H1 (cell line): ENCODE measurements around the gene SLC15A3. TPM values are rescaled to one million over a fixed set of nuclear protein-coding genes. Genes with fewer than 3 reads are reported as not detected.

ENCODE experiments used
- CTCF ChIA-PET: fragments of 300-600 bp; sonication (Branson Sonifier 250); formaldehyde crosslinking; loops from one replicate; lab custom pipeline; 2021; ENCODE audit not compliant: partially characterized antibody; lab: Charles Lee
- POLR2A ChIA-PET: fragments of 300-600 bp; sonication (Branson Sonifier 250); formaldehyde crosslinking; loops from one replicate; lab custom pipeline; 2021; ENCODE audit warnings: inconsistent platforms; ENCODE audit not compliant: partially characterized antibody; lab: Charles Lee
- DNase-seq, 2 experiments: peaks; one replicate each; pipeline versions ENCODE4 v3.0.0 to v3.0.0-alpha.2; 2010 to 2022; ENCODE audit warnings: low spot score in 2 of 2, low read depth in 1 of 2, mixed read lengths in 1 of 2
- FAIRE-seq: peaks from 2 replicates; lab custom pipeline; 2011; peaks lifted over from hg19 to GRCh38; lab: Jason Lieb, UNC
- H2AFZ ChIP-seq: 2 replicates; pipeline ENCODE4 v1.8.1; 2012; ENCODE audit warnings: low read length, inconsistent platforms
- H2AK5ac ChIP-seq: 2 replicates; pipeline ENCODE4 v1.6.1; 2013; ENCODE audit warnings: low read depth, low read length
- H2BK120ac ChIP-seq: replicated peaks from 2 replicates; pipeline ENCODE3; 2013; ENCODE audit warnings: low read depth, low read length, inconsistent platforms
- H2BK12ac ChIP-seq: 2 replicates; pipeline ENCODE4 v1.6.1; 2013; ENCODE audit warnings: low read depth, low read length
- H2BK15ac ChIP-seq: 2 replicates; pipeline ENCODE4 v1.6.1; 2013; ENCODE audit warnings: low read length
- H2BK20ac ChIP-seq: 2 replicates; pipeline ENCODE4 v1.6.1; 2013; ENCODE audit warnings: low read length
- H2BK5ac ChIP-seq: 2 replicates; pipeline ENCODE4 v1.6.1; 2013; ENCODE audit warnings: low read depth, low read length
- H3K14ac ChIP-seq: 2 replicates; pipeline ENCODE4 v1.6.1; 2013; ENCODE audit warnings: inconsistent platforms; ENCODE audit not compliant: insufficient read length
- H3K18ac ChIP-seq: 2 replicates; pipeline ENCODE4 v1.6.1; 2013; ENCODE audit warnings: low read length; ENCODE audit errors: extremely low read depth
- H3K23ac ChIP-seq: 2 replicates; pipeline ENCODE4 v1.6.1; 2013; ENCODE audit warnings: inconsistent platforms; ENCODE audit not compliant: insufficient read length
- H3K23me2 ChIP-seq: 2 replicates; pipeline ENCODE4 v1.6.1; 2013; ENCODE audit warnings: low read depth, low read length
- H3K27ac ChIP-seq: 2 replicates; pipeline ENCODE4 v1.6.1; 2011; ENCODE audit warnings: low read depth, low read length, inconsistent platforms
- H3K27me3 ChIP-seq, 4 experiments: replicated peaks in 1 of 4; 1 replicate in 1 of 4; 2 replicates in 3 of 4; pipeline versions ENCODE4 v1.6.1 to v1.8.1; 2011 to 2013; ENCODE audit warnings: low read length in 3 of 4, mild to moderate bottlenecking in 3 of 4, inconsistent platforms in 2 of 4, mixed read lengths in 2 of 4, moderate library complexity in 1 of 4; ENCODE audit not compliant: control insufficient read depth in 3 of 4, insufficient read depth in 3 of 4; ENCODE audit errors: extremely low read depth in 1 of 4
- H3K36me3 ChIP-seq, 4 experiments: 2 replicates each; pipeline versions ENCODE4 v1.6.1 to v1.8.1; 2011 to 2013; ENCODE audit warnings: mild to moderate bottlenecking in 4 of 4, low read length in 3 of 4, moderate library complexity in 2 of 4, control low read depth in 1 of 4, inconsistent platforms in 1 of 4; ENCODE audit not compliant: insufficient read depth in 4 of 4, control insufficient read depth in 2 of 4
- H3K4ac ChIP-seq: replicated peaks from 2 replicates; pipeline ENCODE3; 2013; ENCODE audit warnings: low read length, low read depth, mixed read lengths, inconsistent platforms; ENCODE audit not compliant: insufficient read length
- H3K4me1 ChIP-seq, 4 experiments: replicated peaks in 1 of 4; 1 replicate in 1 of 4; 2 replicates in 3 of 4; pipeline versions ENCODE4 v1.6.1 to v1.8.1; 2011 to 2013; ENCODE audit warnings: low read length in 3 of 4, inconsistent platforms in 2 of 4, mixed read lengths in 1 of 4; ENCODE audit not compliant: insufficient read depth in 4 of 4, control insufficient read depth in 3 of 4
- H3K4me2 ChIP-seq, 2 experiments: 2 replicates each; pipeline versions ENCODE4 v1.6.1 to v1.8.1; 2011 to 2013; ENCODE audit warnings: low read depth in 2 of 2, low read length in 2 of 2, control low read depth in 1 of 2, inconsistent platforms in 1 of 2, mild to moderate bottlenecking in 1 of 2; ENCODE audit not compliant: insufficient read depth in 1 of 2
- H3K4me3 ChIP-seq, 4 experiments: fragments of 200-600, 300-600 bp in 1 of 4; sonication (generic), shearing (Covaris generic), sonication (Bioruptor Twin) in 1 of 4; 2 replicates each; pipeline versions ENCODE4 v1.5.1 to v1.8.1; 2011 to 2016; ENCODE audit warnings: low read length in 4 of 4, low read depth in 3 of 4, control low read depth in 2 of 4, inconsistent platforms in 2 of 4, mild to moderate bottlenecking in 2 of 4, mixed read lengths in 1 of 4, moderate library complexity in 1 of 4; ENCODE audit not compliant: insufficient read depth in 2 of 4; ENCODE audit errors: extremely low read depth in 1 of 4
- H3K56ac ChIP-seq: replicated peaks from 2 replicates; pipeline ENCODE3; 2013; ENCODE audit warnings: low read depth, mild to moderate bottlenecking, mixed read lengths, low read length, inconsistent platforms; ENCODE audit not compliant: insufficient read length
- H3K79me1 ChIP-seq: 2 replicates; pipeline ENCODE4 v1.6.1; 2013; ENCODE audit warnings: low read depth, low read length, control low read depth
- H3K79me2 ChIP-seq, 2 experiments: 2 replicates each; pipeline versions ENCODE4 v1.6.1 to v1.8.1; 2012 to 2013; ENCODE audit warnings: low read length in 2 of 2, mild to moderate bottlenecking in 2 of 2, inconsistent platforms in 1 of 2; ENCODE audit not compliant: insufficient read depth in 2 of 2, control insufficient read depth in 1 of 2
- H3K9ac ChIP-seq, 4 experiments: replicated peaks in 1 of 4; 1 replicate in 1 of 4; 2 replicates in 3 of 4; pipeline versions ENCODE4 v1.6.1 to v1.8.1; 2011 to 2013; ENCODE audit warnings: low read depth in 3 of 4, low read length in 3 of 4, control low read depth in 2 of 4, mild to moderate bottlenecking in 2 of 4, moderate library complexity in 2 of 4, inconsistent platforms in 1 of 4; ENCODE audit errors: extremely low read depth in 1 of 4
- H3K9me3 ChIP-seq, 2 experiments: 2 replicates each; pipeline versions ENCODE4 v1.6.1 to v1.8.1; 2012 to 2013; ENCODE audit warnings: mild to moderate bottlenecking in 2 of 2, moderate library complexity in 2 of 2, control low read depth in 1 of 2, inconsistent platforms in 1 of 2, low read depth in 1 of 2, low read length in 1 of 2, mixed read lengths in 1 of 2; ENCODE audit not compliant: insufficient read depth in 2 of 2
- H4K20me1 ChIP-seq, 2 experiments: replicated peaks in 1 of 2; 2 replicates each; pipeline versions ENCODE3 to v1.8.1; 2011 to 2013; ENCODE audit warnings: inconsistent platforms in 2 of 2, low read length in 2 of 2, mild to moderate bottlenecking in 1 of 2; ENCODE audit not compliant: insufficient read depth in 2 of 2, control insufficient read depth in 1 of 2
- H4K5ac ChIP-seq: 2 replicates; pipeline ENCODE4 v1.6.1; 2013; ENCODE audit warnings: low read length, low read depth, mixed read lengths, inconsistent platforms; ENCODE audit not compliant: insufficient read length
- H4K8ac ChIP-seq: 2 replicates; pipeline ENCODE4 v1.8.0; 2013; ENCODE audit warnings: mild to moderate bottlenecking, moderate library complexity, low read length, inconsistent platforms; ENCODE audit not compliant: insufficient read depth; ENCODE audit errors: extremely low read depth
- H4K91ac ChIP-seq: replicated peaks from 2 replicates; pipeline ENCODE3; 2013; ENCODE audit warnings: low read length, mixed read lengths, inconsistent platforms; ENCODE audit not compliant: insufficient read length
- HDAC6 ChIP-seq: IDR thresholded peaks from one replicate; pipeline ENCODE4 v1.7.1; 2012; ENCODE audit warnings: low read depth, mild to moderate bottlenecking, inconsistent platforms, low read length, moderate library complexity
- PHF8 ChIP-seq: fragments of 200-600 bp; sonication (generic); conservative IDR thresholded peaks from 2 replicates; pipeline ENCODE4 v1.7.1; 2012; ENCODE audit warnings: low read depth, mild to moderate bottlenecking, inconsistent platforms, low read length, moderate library complexity
- SIN3A ChIP-seq, 2 experiments: IDR thresholded peaks in 1 of 2; conservative IDR thresholded peaks in 1 of 2; 2 replicates each; pipeline ENCODE4 v1.6.1; 2011 to 2012; ENCODE audit warnings: low read length in 2 of 2, improper control_type of control experiment in 1 of 2, low read depth in 1 of 2, mild to moderate bottlenecking in 1 of 2
- TAF7 ChIP-seq: optimal IDR thresholded peaks from 2 replicates; pipeline ENCODE3; 2011; ENCODE audit warnings: low read depth, mild to moderate bottlenecking, inconsistent platforms, low read length, moderate library complexity, borderline replicate concordance
- TEAD4 ChIP-seq: IDR thresholded peaks from 2 replicates; pipeline ENCODE4 v1.6.1; 2012; ENCODE audit warnings: low read depth, low read length, inconsistent platforms, mixed read lengths
- WGBS, 2 experiments: shearing (Covaris generic) in 1 of 2; methylation state at CpG; one replicate each; pipeline versions ENCODE4 v1.1.6 to v1.1.7; 2013 to 2015; ENCODE audit warnings: low lambda C conversion rate in 2 of 2, mixed read lengths in 2 of 2, inconsistent platforms in 1 of 2, low coverage in 1 of 2, missing lambda C conversion rate in 1 of 2; ENCODE audit not compliant: insufficient replicate concordance in 2 of 2, insufficient coverage in 1 of 2, insufficient read length in 1 of 2; ENCODE audit errors: extremely low coverage in 1 of 2, missing lambda C conversion rate in 1 of 2; 5-methylcytosine and 5-hydroxymethylcytosine counted together
- polyA plus RNA-seq, 7 experiments: library from polyadenylated mRNA; depleted of rRNA in 3 of 7; stranded (reverse) in 5 of 7; unstranded in 2 of 7; fragments of >200 nt in 5 of 7; fragments of 200-250 nt in 2 of 7; gene quantifications; 1 replicate in 5 of 7; 2 replicates in 1 of 7; 4 replicates in 1 of 7; pipeline versions ENCODE4 v1.2.1 to v1.2.3, GENCODE V29; 2011 to 2013; ENCODE audit warnings: missing spikeins in 2 of 7, mixed read lengths in 2 of 7
- total RNA-seq: library from RNA; stranded (reverse); fragmentation: NEBNext Ultra II Directional; extraction: Animal tissue kit (Norgen Biotek cat#: 25700); gene quantifications from 2 replicates; pipeline ENCODE4 v1.2.1, GENCODE V29; 2021

SLC15A3 gene
- total and polyA plus RNA-seq, 2 of the 8 experiments (the other 6 are each of a cell fraction or from before 2014, with no cell fraction given): 25.8 to 31.0 TPM

DNA sequence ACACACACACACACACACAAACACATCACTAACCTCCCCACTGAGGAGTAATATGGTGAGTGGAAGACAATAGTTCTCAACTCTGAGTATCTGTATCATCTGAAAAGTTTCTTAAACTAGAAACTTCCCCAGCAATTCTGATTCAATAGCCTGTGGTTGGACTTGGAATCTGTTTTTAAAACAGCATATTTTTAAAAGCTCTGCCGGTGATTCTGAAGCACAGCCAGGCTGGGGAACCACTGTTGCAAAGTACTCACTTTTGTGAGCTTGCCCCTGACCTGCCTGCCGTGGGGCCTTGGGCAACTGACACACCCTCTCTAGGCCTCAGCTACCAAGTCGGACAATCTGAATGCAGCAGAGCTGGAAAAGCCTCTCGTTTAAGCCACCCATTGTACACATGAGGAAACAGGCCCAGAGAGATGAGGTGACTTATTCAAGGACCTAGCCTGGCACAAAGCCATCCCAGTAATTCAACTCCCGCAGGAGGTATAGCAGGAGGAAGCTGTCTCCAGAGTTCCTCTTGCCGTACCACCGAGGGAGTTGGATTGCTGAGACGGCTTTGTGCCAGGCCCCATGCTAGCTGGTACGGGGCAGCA lies 8.9 kb downstream of the SLC15A3 start:
- H3K79me1 ChIP-seq: no peaks in the 10 kb centered on the region; the same call in 1 of the 2 replicates
- H2AFZ ChIP-seq: no peak overlapping the region
- no peak overlapping the region for H3K9ac ChIP-seq
- no peak overlapping the region for H2AK5ac ChIP-seq
- ChIA-PET POLR2A (interaction anchor here (0.8 to 2.0 kb wide), 3 partner anchors 8 to 234 kb away, joined by 4 to 10 read pairs (median 8); partner anchors contain the start of gene SLC15A3), CTCF (interaction anchor here (0.8 to 1.3 kb wide), 7 partner anchors 19 to 245 kb away, joined by 3 to 4 read pairs (median 3); partner anchors contain the start of gene TMEM132A)
- no peak overlapping the region for H4K91ac ChIP-seq
- no peak overlapping the region for H3K56ac ChIP-seq
- H2BK15ac ChIP-seq: no peak overlapping the region
- peaks cover 0 to 6% (median 3%) of the 10 kb centered on the region in 4 experiments; a peak in 6 of 7 replicates for H3K4me1 ChIP-seq
- H2BK20ac ChIP-seq: no peak overlapping the region
- no peak overlapping the region for H3K23ac ChIP-seq
- H2BK120ac ChIP-seq: no peak overlapping the region
- no peak for FAIRE-seq
- WGBS, 2 experiments: 89% methylated on average over 9 of the region's 9 CpGs; no CpG with 5 or more reads in 1 of the 2 experiments
- no peak overlapping the region for H4K5ac ChIP-seq
- H3K4me2 ChIP-seq: no peak overlapping the region
- peaks cover 1 to 2% of the 10 kb centered on the region in 2 experiments for H4K20me1 ChIP-seq
- no peak overlapping the region for H2BK12ac ChIP-seq
- H3K14ac ChIP-seq: no peak overlapping the region
- no peaks in the 10 kb centered on the region for H3K23me2 ChIP-seq
- no peak overlapping the region for H3K18ac ChIP-seq
- H2BK5ac ChIP-seq: no peak overlapping the region
- peaks cover 0 to 2% of the 10 kb centered on the region in 2 experiments; a peak in 1 of 4 replicates for H3K79me2 ChIP-seq
- H3K27me3 ChIP-seq: no peaks in the 10 kb centered on the region
- DNase-seq: no peak
- H4K8ac ChIP-seq: no peak overlapping the region
- no peak overlapping the region for H3K27ac ChIP-seq
- no peaks in the 10 kb centered on the region for H3K9me3 ChIP-seq
- no peak overlapping the region for H3K4me3 ChIP-seq
- no peak overlapping the region for H3K4ac ChIP-seq
- H3K36me3 ChIP-seq: peaks cover 0 to 3% (median 1%) of the 10 kb centered on the region in 4 experiments; a peak in 2 of 8 replicates
- TF ChIP-seq TAF7 (no peak), PHF8 (no peak), HDAC6 (no peak), TEAD4 (no peak), SIN3A (conservative IDR thresholded peaks at IDR 0.05 in 1 of 2, IDR thresholded peaks at IDR 0.05 in 1 of 2; ENCODE audit: low read depth in 1 of 2, low read length in 2 of 2) (no peak)
